ENCODE results near the gene PIP4K2C. TPM values are rescaled to one million over a fixed set of nuclear protein-coding genes. Genes with fewer than 3 reads are reported as not detected.

Gene PIP4K2C
- total and polyA plus RNA-seq, 2 donors (not counting 1 experiment from before 2014, with no cell fraction given): 11.9 to 24.3 TPM

GRCh38 chr12:57630891-57631433 is 40.0 kb downstream of the PIP4K2C start:
- H3K36me3 ChIP-seq (ENCODE audit: control insufficient read depth, insufficient read depth, low read length): no peaks in the 10 kb centered on the region
- no peak overlapping the region for H2AFZ ChIP-seq (ENCODE audit: low read length)
- no peaks in the 10 kb centered on the region for H3K4me1 ChIP-seq (ENCODE audit: control insufficient read depth, extremely low read depth, insufficient read depth, low read length)
- H3K27ac ChIP-seq (ENCODE audit: insufficient read depth, low read length): no peak overlapping the region
- H3K27me3 ChIP-seq (ENCODE audit: control insufficient read depth, insufficient read depth, low read length): peaks cover 19% of the 10 kb centered on the region
- TF ChIP-seq EZH2 (IDR thresholded peaks at IDR 0.05; ENCODE audit: low read length, missing control alignments) (no peak), CTCF (conservative IDR thresholded peaks at IDR 0.05 in 1 of 2, IDR thresholded peaks at IDR 0.05 in 1 of 2; ENCODE audit: low read depth in 1 of 2, low read length in 2 of 2) (no peak)
- no peaks in the 10 kb centered on the region for H3K9me3 ChIP-seq (ENCODE audit: control insufficient read depth, insufficient read depth, low read depth, low read length)
- H4K20me1 ChIP-seq (ENCODE audit: control insufficient read depth, extremely low read depth, insufficient read depth, low read length): no peaks in the 10 kb centered on the region
- H3K4me2 ChIP-seq (ENCODE audit: extremely low read depth, insufficient read depth, low read length): no peak overlapping the region
- no peak for DNase-seq (ENCODE audit: low read depth in 2 of 2)
- H3K79me2 ChIP-seq (ENCODE audit: control insufficient read depth, insufficient read depth, low read length): no peaks in the 10 kb centered on the region
- H3K9ac ChIP-seq (ENCODE audit: insufficient read depth, low read length): no peak overlapping the region
- no peak overlapping the region for H3K4me3 ChIP-seq (replicated peaks in 1 of 4; ENCODE audit: control extremely low read depth in 1 of 4, insufficient read depth in 1 of 4, low read depth in 3 of 4, low read length in 4 of 4)

- no peaks in the 10 kb centered on the region for H3K79me2 ChIP-seq (ENCODE audit: control insufficient read depth, insufficient read depth, low read length)
- peak overlapping the region; percentile 85 for H3K4me2 ChIP-seq (ENCODE audit: extremely low read depth, insufficient read depth, low read length)
- H3K36me3 ChIP-seq (ENCODE audit: control insufficient read depth, insufficient read depth, low read length): no peaks in the 10 kb centered on the region
- no peak overlapping the region for H3K9ac ChIP-seq (ENCODE audit: insufficient read depth, low read length)
- no peaks in the 10 kb centered on the region for H4K20me1 ChIP-seq (ENCODE audit: control insufficient read depth, extremely low read depth, insufficient read depth, low read length)
- H3K9me3 ChIP-seq (ENCODE audit: control insufficient read depth, insufficient read depth, low read depth, low read length): no peaks in the 10 kb centered on the region
- no peak overlapping the region for H2AFZ ChIP-seq (ENCODE audit: low read length)
- H3K27ac ChIP-seq (ENCODE audit: insufficient read depth, low read length): no peak overlapping the region
- DNase-seq (ENCODE audit: low read depth in 2 of 2): no peak
- no peak for TF ChIP-seq EZH2 (IDR thresholded peaks at IDR 0.05; ENCODE audit: low read length, missing control alignments)
- no peak for TF ChIP-seq CTCF (conservative IDR thresholded peaks at IDR 0.05 in 1 of 2, IDR thresholded peaks at IDR 0.05 in 1 of 2; ENCODE audit: low read depth in 1 of 2, low read length in 2 of 2)
- H3K27me3 ChIP-seq (ENCODE audit: control insufficient read depth, insufficient read depth, low read length): peaks cover 16% of the 10 kb centered on the region
- H3K4me1 ChIP-seq (ENCODE audit: control insufficient read depth, extremely low read depth, insufficient read depth, low read length): no peaks in the 10 kb centered on the region
- peak overlapping the region in 2 of 4 experiments; percentile 48 to 60 for H3K4me3 ChIP-seq (replicated peaks in 1 of 4; ENCODE audit: control extremely low read depth in 1 of 4, insufficient read depth in 1 of 4, low read depth in 3 of 4, low read length in 4 of 4)
Measured at GRCh38 chr12:57631566-57632072, 40.6 kb downstream of the PIP4K2C start.

GRCh38 chr12:57632073-57632957 is 41.3 kb downstream of the PIP4K2C start:
- H3K4me3 ChIP-seq (replicated peaks in 1 of 4; ENCODE audit: control extremely low read depth in 1 of 4, insufficient read depth in 1 of 4, low read depth in 3 of 4, low read length in 4 of 4): peak overlapping the region in 3 of 4 experiments; percentile 50 to 60 (median 60)
- H2AFZ ChIP-seq (ENCODE audit: low read length): peak overlapping the region; percentile 46
- peaks cover 16% of the 10 kb centered on the region for H3K27me3 ChIP-seq (ENCODE audit: control insufficient read depth, insufficient read depth, low read length)
- no peaks in the 10 kb centered on the region for H3K9me3 ChIP-seq (ENCODE audit: control insufficient read depth, insufficient read depth, low read depth, low read length)
- no peaks in the 10 kb centered on the region for H3K4me1 ChIP-seq (ENCODE audit: control insufficient read depth, extremely low read depth, insufficient read depth, low read length)
- peak in 1 of 2 donors; percentile 32 for DNase-seq (ENCODE audit: low read depth in 2 of 2)
- no peak overlapping the region for H3K27ac ChIP-seq (ENCODE audit: insufficient read depth, low read length)
- H3K4me2 ChIP-seq (ENCODE audit: extremely low read depth, insufficient read depth, low read length): peak overlapping the region; percentile 88
- H4K20me1 ChIP-seq (ENCODE audit: control insufficient read depth, extremely low read depth, insufficient read depth, low read length): no peaks in the 10 kb centered on the region
- H3K79me2 ChIP-seq (ENCODE audit: control insufficient read depth, insufficient read depth, low read length): no peaks in the 10 kb centered on the region
- H3K9ac ChIP-seq (ENCODE audit: insufficient read depth, low read length): peak overlapping the region; percentile 42
- no peak for TF ChIP-seq CTCF (conservative IDR thresholded peaks at IDR 0.05 in 1 of 2, IDR thresholded peaks at IDR 0.05 in 1 of 2; ENCODE audit: low read depth in 1 of 2, low read length in 2 of 2)
- TF ChIP-seq EZH2 (IDR thresholded peaks at IDR 0.05; ENCODE audit: low read length, missing control alignments): no peak
- no peaks in the 10 kb centered on the region for H3K36me3 ChIP-seq (ENCODE audit: control insufficient read depth, insufficient read depth, low read length)
